ENCODE measurements around the gene NPRL2.

NPRL2 gene

GRCh38 chr3:50352781-50353180 is 2.2 kb upstream of the NPRL2 start:
- peaks cover 79% of the 10 kb centered on the region for H3K79me2 ChIP-seq (ENCODE audit: low read length)
- no peak overlapping the region for H3K4me3 ChIP-seq (ENCODE audit: low read length)
- 0 out of 2 replicates have a peak, but pooled peaks cover 6% of the 10 kb centered on the region for H3F3A ChIP-seq (ENCODE audit: insufficient read depth, low read length)
- H3K36me3 ChIP-seq (replicated peaks; ENCODE audit: insufficient read depth, low read length), result peaks cover 11% of the 10 kb centered on the region; the same call in 1 of the 2 replicates
- no peak overlapping the region for H2AFZ ChIP-seq (ENCODE audit: low read length)
- H3K9me2 ChIP-seq (replicated peaks; ENCODE audit: insufficient read depth, low read length), result no peaks in the 10 kb centered on the region
- no peak overlapping the region for H3K4me2 ChIP-seq (ENCODE audit: low read depth, low read length)
- H3K9me3 ChIP-seq (replicated peaks; ENCODE audit: insufficient read depth, low read length), result no peaks in the 10 kb centered on the region
- no peaks in the 10 kb centered on the region for H3K27me3 ChIP-seq (replicated peaks; ENCODE audit: insufficient read depth, low read length)
- peaks cover 33% of the 10 kb centered on the region for H3K4me1 ChIP-seq (ENCODE audit: low read length)
- no peak overlapping the region for H3K9ac ChIP-seq (ENCODE audit: low read length)
- DNase-seq, result no peak
- H3K27ac ChIP-seq (ENCODE audit: low read length), result no peak overlapping the region
- TF ChIP-seq EZH2 (optimal IDR thresholded peaks at IDR 0.05; ENCODE audit: low read depth, low read length), result no peak
- TF ChIP-seq CTCF (IDR thresholded peaks at IDR 0.05; ENCODE audit: low read length), result peak; percentile 31
- TF ChIP-seq EZH2phosphoT487 (IDR thresholded peaks at IDR 0.05; ENCODE audit: low read length), result no peak
- no peaks in the 10 kb centered on the region for H4K20me1 ChIP-seq (ENCODE audit: insufficient read depth, low read length)

- peak overlapping the region; percentile 81 for H3K4me3 ChIP-seq (ENCODE audit: low read length)
- peaks cover 18% of the 10 kb centered on the region for H3K4me1 ChIP-seq (ENCODE audit: low read length)
- H3K9ac ChIP-seq (ENCODE audit: low read length), result peak overlapping the region; percentile 82
- H3K79me2 ChIP-seq (ENCODE audit: low read length), result peaks cover 65% of the 10 kb centered on the region
- H3K9me2 ChIP-seq (replicated peaks; ENCODE audit: insufficient read depth, low read length), result no peaks in the 10 kb centered on the region
- no peak for TF ChIP-seq CTCF (IDR thresholded peaks at IDR 0.05; ENCODE audit: low read length)
- no peak for TF ChIP-seq EZH2 (optimal IDR thresholded peaks at IDR 0.05; ENCODE audit: low read depth, low read length)
- no peak for TF ChIP-seq EZH2phosphoT487 (IDR thresholded peaks at IDR 0.05; ENCODE audit: low read length)
- H3K9me3 ChIP-seq (replicated peaks; ENCODE audit: insufficient read depth, low read length), result no peaks in the 10 kb centered on the region
- peak overlapping the region; percentile 87; the same call in 1 of the 2 replicates for H2AFZ ChIP-seq (ENCODE audit: low read length)
- H3K27ac ChIP-seq (ENCODE audit: low read length), result no peak overlapping the region
- peak overlapping the region; percentile 99 for H3K4me2 ChIP-seq (ENCODE audit: low read depth, low read length)
- 0 out of 2 replicates have a peak, but pooled peaks cover 8% of the 10 kb centered on the region for H3F3A ChIP-seq (ENCODE audit: insufficient read depth, low read length)
- no peaks in the 10 kb centered on the region for H3K27me3 ChIP-seq (replicated peaks; ENCODE audit: insufficient read depth, low read length)
- H4K20me1 ChIP-seq (ENCODE audit: insufficient read depth, low read length), result no peaks in the 10 kb centered on the region
- no peak for DNase-seq
- H3K36me3 ChIP-seq (replicated peaks; ENCODE audit: insufficient read depth, low read length), result peaks cover 4% of the 10 kb centered on the region; the same call in 1 of the 2 replicates
Measured at GRCh38 chr3:50351323-50351697, 735 bp upstream of the NPRL2 start.

- Histone ChIP-seq H3K79me2 (ENCODE audit: low read length) (peaks cover 53% of the 10 kb centered on the region), H3K4me2 (ENCODE audit: low read depth, low read length) (peak overlapping the region; percentile 99), H3F3A (ENCODE audit: insufficient read depth, low read length) (0 out of 2 replicates have a peak, but pooled peaks cover 8% of the 10 kb centered on the region), H4K20me1 (ENCODE audit: insufficient read depth, low read length) (no peaks in the 10 kb centered on the region), H3K4me3 (ENCODE audit: low read length) (peak overlapping the region; percentile 81), H3K36me3 (replicated peaks; ENCODE audit: insufficient read depth, low read length) (no peaks in the 10 kb centered on the region), H3K9me3 (replicated peaks; ENCODE audit: insufficient read depth, low read length) (no peaks in the 10 kb centered on the region), H3K27ac (ENCODE audit: low read length) (peak overlapping the region; percentile 74; the same call in 1 of the 2 replicates), H3K4me1 (ENCODE audit: low read length) (peaks cover 21% of the 10 kb centered on the region; the same call in 1 of the 2 replicates), H2AFZ (ENCODE audit: low read length) (peak overlapping the region; percentile 87), H3K27me3 (replicated peaks; ENCODE audit: insufficient read depth, low read length) (no peaks in the 10 kb centered on the region), H3K9me2 (replicated peaks; ENCODE audit: insufficient read depth, low read length) (no peaks in the 10 kb centered on the region), H3K9ac (ENCODE audit: low read length) (peak overlapping the region; percentile 82)
- TF ChIP-seq EZH2 (optimal IDR thresholded peaks at IDR 0.05; ENCODE audit: low read depth, low read length) (no peak), CTCF (IDR thresholded peaks at IDR 0.05; ENCODE audit: low read length) (no peak), EZH2phosphoT487 (IDR thresholded peaks at IDR 0.05; ENCODE audit: low read length) (no peak)
- DNase-seq, result no peak
Measured at GRCh38 chr3:50350213-50350526, 405 bp downstream of the NPRL2 start.

All from MM.1S (cell line).